Heart left ventricle (tissue), 16 donors: ENCODE results near the gene REM1. TPM values are rescaled to one million over a fixed set of nuclear protein-coding genes. Genes with fewer than 3 reads are reported as not detected.
A peak's percentile ranks its signal among the peaks of the same experiment; 100 is the strongest.

Source experiments
- ATAC-seq, 4 donors: fragments of 200-7000 bp; cut with Tn5 transposase; one replicate each; pipeline ENCODE4 v1.9.1; 2020 to 2022; ENCODE audit warnings: moderate library complexity in 4 of 4, mild to moderate bottlenecking in 3 of 4, moderate number of reproducible peaks in 1 of 4
- DNase-seq, 5 donors: peaks; one replicate each; pipeline ENCODE4 v3.0.0-alpha.2; 2020
- H3K27ac ChIP-seq, 12 donors: fragments of 200-600 bp; sonication (generic) in 4 of 12; one replicate each; pipeline versions ENCODE4 v1.5.0 to v1.8.0; 2016 to 2022; ENCODE audit warnings: mild to moderate bottlenecking in 2 of 12
- H3K27me3 ChIP-seq, 9 donors: fragments of 200-600 bp; sonication (generic) in 2 of 9; one replicate each; pipeline versions ENCODE4 v1.5.1 to v1.8.0; 2016 to 2022; ENCODE audit warnings: mild to moderate bottlenecking in 3 of 9
- H3K36me3 ChIP-seq, 9 donors: fragments of 200-600 bp; sonication (generic) in 2 of 9; one replicate each; pipeline versions ENCODE4 v1.5.0 to v1.8.0; 2018 to 2022; ENCODE audit warnings: mild to moderate bottlenecking in 2 of 9
- H3K4me1 ChIP-seq, 12 donors: fragments of 200-600 bp; sonication (generic) in 4 of 12; one replicate each; pipeline versions ENCODE4 v1.5.0 to v1.8.0; 2016 to 2022; ENCODE audit warnings: mild to moderate bottlenecking in 3 of 12
- H3K4me3 ChIP-seq, 12 donors: fragments of 200-600 bp; sonication (generic) in 4 of 12; one replicate each; pipeline versions ENCODE4 v1.5.0 to v1.8.0; 2017 to 2022; ENCODE audit warnings: mild to moderate bottlenecking in 9 of 12, moderate library complexity in 4 of 12
- H3K9me3 ChIP-seq, 12 donors: fragments of 200-600 bp; sonication (generic) in 4 of 12; one replicate each; pipeline versions ENCODE4 v1.5.0 to v1.8.0; 2016 to 2022; ENCODE audit warnings: mild to moderate bottlenecking in 1 of 12
- POLR2A ChIP-seq, 2 donors: fragments of 450-650 bp; IDR thresholded peaks; one replicate each; pipeline ENCODE4 v1.6.1; 2017; ENCODE audit warnings: antibody characterized with exemption in 2 of 2, mild to moderate bottlenecking in 2 of 2, moderate library complexity in 2 of 2
- WGBS, 4 donors: extraction: QIAGEN DNeasy Blood & Tissue Kit in 2 of 4; methylation state at CpG; one replicate each; pipeline versions ENCODE4 v1.1.5 to v1.1.7; 2013 to 2018; 5-methylcytosine and 5-hydroxymethylcytosine counted together
- intact Hi-C, 10 donors: fragments of 100-400 bp; cut with DNase I; formaldehyde crosslinking; loops; one replicate each; pipeline versions ENCODE4 v1.11.1 to v1.14.2; 2022
- polyA plus RNA-seq, 2 donors: library from polyadenylated mRNA; stranded (reverse); fragments of 200-250 nt; gene quantifications; one replicate each; pipeline ENCODE4 v1.2.3, GENCODE V29; 2013
- total RNA-seq, 9 donors: library from RNA; depleted of rRNA in 2 of 9; stranded (reverse); fragments of >200 nt in 2 of 9; fragmentation: NEBNext Ultra II Directional in 3 of 9; extraction: Animal tissue kit (Norgen Biotek cat#: 25700) in 3 of 9; gene quantifications; one replicate each; pipeline versions ENCODE4 v1.1.0 to v1.2.4, GENCODE V29; 2016 to 2023
- TF ChIP-seq, protein P1 (sequence below), 12 donors: fragments of 200-600 bp; sonication (generic) in 4 of 12; IDR thresholded peaks; one replicate each; pipeline versions ENCODE4 v1.5.0 to v1.8.0; 2018 to 2022; ENCODE audit warnings: antibody characterized with exemption in 12 of 12, mild to moderate bottlenecking in 5 of 12
- donor health status: ischemic (EF 13 %, LVEDD 7.1; RV severe dilation, severe dysfunction).
- donor health status: healthy with polysubstance abuse.
- donor health status: DM: no; HTN: yes; CAD: no.
- donor health status: DM: no; HTN: no; CAD: no.
- donor health status: ischemic (EF 25% LVEDD 6.9; RV normal size, moderate dysfunction).
- donor health status: ischemic (EF 25% LVEDD 5.7; RV mildly dilated, moderate dysfunction).
- donor health status: healthy.
- donor health status: DM: yes; HTN: yes; CAD: no.
- donor health status: ischemic (EF 35%, LVEDD 5.7; RV mildly dilated, moderate dysfunction).
- donor health status: nonischemic (EF 11% LVEDD 7.7; RV severe dilation, severe dysfunction).
- donor health status: DM: yes; HTN: yes; CAD: no.
- donor health status: PGD.
- donor health status: ischemic (EF 29% LVEDD 5.4; RV normal size, mild dysfunction).
- donor health status: nonischemic (EF 23%, LVEDD 6.1; RV moderate dilation, normal function).

REM1 gene
- total and polyA plus RNA-seq, 11 donors = 0.44 to 5.3 (median 1.6) TPM

- no peak for TF ChIP-seq POLR2A (IDR thresholded peaks at IDR 0.05)
- TF ChIP-seq, protein P1, sequence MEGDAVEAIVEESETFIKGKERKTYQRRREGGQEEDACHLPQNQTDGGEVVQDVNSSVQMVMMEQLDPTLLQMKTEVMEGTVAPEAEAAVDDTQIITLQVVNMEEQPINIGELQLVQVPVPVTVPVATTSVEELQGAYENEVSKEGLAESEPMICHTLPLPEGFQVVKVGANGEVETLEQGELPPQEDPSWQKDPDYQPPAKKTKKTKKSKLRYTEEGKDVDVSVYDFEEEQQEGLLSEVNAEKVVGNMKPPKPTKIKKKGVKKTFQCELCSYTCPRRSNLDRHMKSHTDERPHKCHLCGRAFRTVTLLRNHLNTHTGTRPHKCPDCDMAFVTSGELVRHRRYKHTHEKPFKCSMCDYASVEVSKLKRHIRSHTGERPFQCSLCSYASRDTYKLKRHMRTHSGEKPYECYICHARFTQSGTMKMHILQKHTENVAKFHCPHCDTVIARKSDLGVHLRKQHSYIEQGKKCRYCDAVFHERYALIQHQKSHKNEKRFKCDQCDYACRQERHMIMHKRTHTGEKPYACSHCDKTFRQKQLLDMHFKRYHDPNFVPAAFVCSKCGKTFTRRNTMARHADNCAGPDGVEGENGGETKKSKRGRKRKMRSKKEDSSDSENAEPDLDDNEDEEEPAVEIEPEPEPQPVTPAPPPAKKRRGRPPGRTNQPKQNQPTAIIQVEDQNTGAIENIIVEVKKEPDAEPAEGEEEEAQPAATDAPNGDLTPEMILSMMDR (IDR thresholded peaks at IDR 0.05) = no peak
- no peaks in the 10 kb centered on the region for H3K9me3 ChIP-seq
- DNase-seq (peak in 3 of 5 donors; percentile 23 to 58 (median 40)), ATAC-seq (peak in 3 of 4 donors; percentile 12 to 51 (median 35))
- H3K27me3 ChIP-seq = peaks cover 0 to 26% (median 19%) of the 10 kb centered on the region in 9 donors
- H3K36me3 ChIP-seq = no peaks in the 10 kb centered on the region
- intact Hi-C loops = no loop called here
- H3K27ac ChIP-seq = no peak overlapping the region
- peaks cover 0 to 29% (median 9%) of the 10 kb centered on the region in 12 donors for H3K4me1 ChIP-seq
- H3K4me3 ChIP-seq = no peak overlapping the region
- 40 to 63% (median 44%) methylated on average over 7 to 8 of the region's 8 CpGs for WGBS, 4 donors
Measured at GRCh38 chr20:31472395-31473330, 2.4 kb upstream of the REM1 start.

DNA sequence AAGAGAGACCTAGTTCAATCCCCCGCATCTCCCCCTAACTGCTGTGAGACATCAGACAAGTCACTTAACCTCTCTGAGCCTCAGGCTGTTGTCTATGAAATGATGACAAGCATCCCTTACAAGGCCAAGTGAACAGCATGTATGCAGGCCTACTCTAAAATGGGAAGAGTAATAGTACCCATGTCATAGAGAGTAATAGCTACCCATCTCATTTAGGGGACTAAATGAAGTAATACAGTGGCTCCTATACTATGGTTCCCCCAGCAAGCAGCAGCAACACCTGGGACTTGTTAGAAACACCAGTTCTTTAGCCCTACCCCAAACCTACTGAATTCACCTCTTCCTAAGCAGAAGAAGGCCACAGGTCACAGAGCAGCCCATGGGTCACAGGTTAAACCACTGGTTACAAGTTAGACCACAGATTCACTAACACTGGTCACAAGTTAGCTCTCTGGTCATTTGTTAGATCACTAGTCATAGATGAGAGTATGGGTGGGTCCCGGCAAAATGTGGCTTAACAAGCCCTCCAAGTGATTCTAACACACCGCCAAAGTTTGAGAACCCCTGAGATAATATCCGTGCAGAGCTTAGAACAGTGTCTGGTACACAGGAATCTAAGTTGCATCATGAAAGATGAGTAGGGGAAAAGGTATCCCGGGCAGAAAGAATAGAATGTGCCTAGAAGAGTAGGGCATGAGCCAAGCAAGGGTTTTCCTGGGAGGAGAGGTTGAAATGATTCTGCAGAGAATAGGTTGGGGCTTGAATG lies 1.6 kb upstream of the REM1 start:
- H3K27me3 ChIP-seq = peaks cover 0 to 26% (median 19%) of the 10 kb centered on the region in 9 donors
- H3K36me3 ChIP-seq = no peaks in the 10 kb centered on the region
- no peaks in the 10 kb centered on the region for H3K9me3 ChIP-seq
- WGBS, 4 donors = 77 to 91% (median 85%) methylated on average over 5 of the region's 5 CpGs
- DNase-seq = no peak
- no peak overlapping the region for H3K4me3 ChIP-seq
- ATAC-seq = peak in 1 of 4 donors; percentile 11
- TF ChIP-seq POLR2A (IDR thresholded peaks at IDR 0.05) = no peak
- TF ChIP-seq, protein P1 (IDR thresholded peaks at IDR 0.05) = no peak
- intact Hi-C loops = loop anchor here in 1 of 10 donors (2.0 kb wide), 1 partner anchor 23 kb away; no protein-coding TSS in a partner anchor
- no peak overlapping the region for H3K27ac ChIP-seq
- H3K4me1 ChIP-seq = peaks cover 0 to 29% (median 9%) of the 10 kb centered on the region in 12 donors

- Histone ChIP-seq H3K9me3 (no peaks in the 10 kb centered on the region), H3K27ac (peak overlapping the region in 5 of 12 donors; percentile 76 to 91 (median 82)), H3K4me3 (peak overlapping the region in 2 of 12 donors; percentile 78), H3K27me3 (peaks cover 0 to 26% (median 19%) of the 10 kb centered on the region in 9 donors), H3K36me3 (no peaks in the 10 kb centered on the region), H3K4me1 (peaks cover 0 to 29% (median 9%) of the 10 kb centered on the region in 12 donors)
- 45 to 78% (median 61%) methylated on average over 2 of the region's 2 CpGs for WGBS, 4 donors
- ATAC-seq = no peak
- intact Hi-C loops = loop anchor here in 1 of 10 donors (2.0 kb wide), 1 partner anchor 23 kb away; no protein-coding TSS in a partner anchor
- DNase-seq = no peak
- no peak for TF ChIP-seq POLR2A (IDR thresholded peaks at IDR 0.05)
- TF ChIP-seq, protein P1 (IDR thresholded peaks at IDR 0.05) = no peak
Measured at GRCh38 chr20:31474097-31474436, 1.0 kb upstream of the REM1 start.
